ENCODE measurements around the gene GIT1.

DNA sequence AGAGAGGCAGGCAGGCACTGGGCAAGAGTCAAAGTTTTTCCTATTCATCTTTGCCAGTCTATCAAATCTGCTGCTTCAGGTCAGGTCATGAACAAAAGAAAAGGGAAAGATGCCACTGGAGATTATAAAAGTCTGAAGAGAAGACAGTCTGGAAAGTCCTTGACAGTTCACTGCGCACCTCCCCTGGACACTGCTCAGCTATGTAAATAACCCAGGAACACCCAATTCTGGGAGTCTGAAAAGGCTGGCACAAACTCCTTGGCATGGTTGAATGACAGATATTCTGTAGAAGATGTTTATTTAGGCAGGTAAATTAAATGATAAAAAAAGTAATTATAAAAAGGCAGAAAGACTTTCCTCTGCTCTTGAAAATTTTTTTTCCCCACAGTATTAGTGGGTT is 38.5 kb upstream of the GIT1 start:
- TF ChIP-seq, protein P1, sequence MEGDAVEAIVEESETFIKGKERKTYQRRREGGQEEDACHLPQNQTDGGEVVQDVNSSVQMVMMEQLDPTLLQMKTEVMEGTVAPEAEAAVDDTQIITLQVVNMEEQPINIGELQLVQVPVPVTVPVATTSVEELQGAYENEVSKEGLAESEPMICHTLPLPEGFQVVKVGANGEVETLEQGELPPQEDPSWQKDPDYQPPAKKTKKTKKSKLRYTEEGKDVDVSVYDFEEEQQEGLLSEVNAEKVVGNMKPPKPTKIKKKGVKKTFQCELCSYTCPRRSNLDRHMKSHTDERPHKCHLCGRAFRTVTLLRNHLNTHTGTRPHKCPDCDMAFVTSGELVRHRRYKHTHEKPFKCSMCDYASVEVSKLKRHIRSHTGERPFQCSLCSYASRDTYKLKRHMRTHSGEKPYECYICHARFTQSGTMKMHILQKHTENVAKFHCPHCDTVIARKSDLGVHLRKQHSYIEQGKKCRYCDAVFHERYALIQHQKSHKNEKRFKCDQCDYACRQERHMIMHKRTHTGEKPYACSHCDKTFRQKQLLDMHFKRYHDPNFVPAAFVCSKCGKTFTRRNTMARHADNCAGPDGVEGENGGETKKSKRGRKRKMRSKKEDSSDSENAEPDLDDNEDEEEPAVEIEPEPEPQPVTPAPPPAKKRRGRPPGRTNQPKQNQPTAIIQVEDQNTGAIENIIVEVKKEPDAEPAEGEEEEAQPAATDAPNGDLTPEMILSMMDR (IDR thresholded peaks at IDR 0.05) = no peak
- no peak for TF ChIP-seq POLR2AphosphoS5 (IDR thresholded peaks at IDR 0.05)

All from stomach (tissue), 4 donors.